HG03060 (cell line): ENCODE measurements around the gene SLIT1.

Experiments used
- ATAC-seq: cut with Tn5 transposase; IDR thresholded peaks from one replicate; pipeline ENCODE4 v1.9.1; 2021; ENCODE audit warnings: low read depth, moderate number of reproducible peaks; ENCODE audit not compliant: unreplicated experiment

The SLIT1 gene

GRCh38 chr10:97185326-97186058 is at the start of gene SLIT1:
Gene SLIT1, minus strand, starts transcription at chr10:97185959. Its CDS starts 285 bp downstream, at chr10:97185674.
- ATAC-seq, result no peak

- no peak for ATAC-seq
These were observed 49.6 kb upstream of the SLIT1 start for GRCh38 chr10:97235353-97235752.

GRCh38 chr10:97234400-97234799 is 48.6 kb upstream of the SLIT1 start:
- no peak for ATAC-seq

GRCh38 chr10:97230146-97230545 is 44.4 kb upstream of the SLIT1 start:
- ATAC-seq, result no peak

- no peak for ATAC-seq
These were observed 43.7 kb upstream of the SLIT1 start for GRCh38 chr10:97229322-97230015.

GRCh38 chr10:97228775-97229157 is 43.0 kb upstream of the SLIT1 start:
- no peak for ATAC-seq

- ATAC-seq, result no peak
These were observed 42.5 kb upstream of the SLIT1 start for GRCh38 chr10:97228130-97228774.

- ATAC-seq, result no peak
These were observed 40.6 kb upstream of the SLIT1 start for GRCh38 chr10:97226398-97226797.

GRCh38 chr10:97224483-97225435 is 39.0 kb upstream of the SLIT1 start:
- no peak for ATAC-seq

GRCh38 chr10:97222326-97222961 is 36.7 kb upstream of the SLIT1 start:
- ATAC-seq, result no peak

- ATAC-seq, result no peak
These were observed 34.6 kb upstream of the SLIT1 start for GRCh38 chr10:97220355-97220754.

- no peak for ATAC-seq
These were observed 31.5 kb upstream of the SLIT1 start for GRCh38 chr10:97217299-97217698.

- no peak for ATAC-seq
These were observed 30.0 kb upstream of the SLIT1 start for GRCh38 chr10:97215619-97216260.

- no peak for ATAC-seq
These were observed 27.7 kb upstream of the SLIT1 start for GRCh38 chr10:97213431-97213830.

- ATAC-seq, result no peak
These were observed 25.5 kb upstream of the SLIT1 start for GRCh38 chr10:97211229-97211628.

GRCh38 chr10:97210543-97210960 is 24.8 kb upstream of the SLIT1 start:
- ATAC-seq, result no peak

GRCh38 chr10:97207756-97208346 is 22.1 kb upstream of the SLIT1 start:
- no peak for ATAC-seq

GRCh38 chr10:97207131-97207530 is 21.4 kb upstream of the SLIT1 start:
- ATAC-seq, result no peak
